ENCODE data around the gene NLGN4Y.

DNA sequence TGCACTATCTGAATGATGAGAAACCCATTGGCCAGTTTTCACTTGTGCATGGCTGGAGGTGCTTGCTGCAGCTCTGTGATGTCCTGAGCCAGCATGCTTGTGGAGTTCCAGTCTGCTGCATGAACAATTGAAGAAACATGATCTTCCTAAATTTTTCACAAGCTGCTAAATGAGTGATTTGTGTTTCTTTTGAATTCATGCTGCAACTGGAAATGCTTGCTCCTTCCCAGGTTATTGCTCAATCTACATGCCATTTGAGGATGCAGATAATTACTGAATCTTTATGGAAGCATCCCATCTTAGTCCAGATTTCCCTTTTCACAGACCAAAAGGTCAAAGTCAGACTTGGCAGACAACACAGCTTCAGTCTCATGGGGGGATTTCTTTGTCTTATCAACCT lies 170.2 kb downstream of the NLGN4Y start:
- TF ChIP-seq, protein P1, sequence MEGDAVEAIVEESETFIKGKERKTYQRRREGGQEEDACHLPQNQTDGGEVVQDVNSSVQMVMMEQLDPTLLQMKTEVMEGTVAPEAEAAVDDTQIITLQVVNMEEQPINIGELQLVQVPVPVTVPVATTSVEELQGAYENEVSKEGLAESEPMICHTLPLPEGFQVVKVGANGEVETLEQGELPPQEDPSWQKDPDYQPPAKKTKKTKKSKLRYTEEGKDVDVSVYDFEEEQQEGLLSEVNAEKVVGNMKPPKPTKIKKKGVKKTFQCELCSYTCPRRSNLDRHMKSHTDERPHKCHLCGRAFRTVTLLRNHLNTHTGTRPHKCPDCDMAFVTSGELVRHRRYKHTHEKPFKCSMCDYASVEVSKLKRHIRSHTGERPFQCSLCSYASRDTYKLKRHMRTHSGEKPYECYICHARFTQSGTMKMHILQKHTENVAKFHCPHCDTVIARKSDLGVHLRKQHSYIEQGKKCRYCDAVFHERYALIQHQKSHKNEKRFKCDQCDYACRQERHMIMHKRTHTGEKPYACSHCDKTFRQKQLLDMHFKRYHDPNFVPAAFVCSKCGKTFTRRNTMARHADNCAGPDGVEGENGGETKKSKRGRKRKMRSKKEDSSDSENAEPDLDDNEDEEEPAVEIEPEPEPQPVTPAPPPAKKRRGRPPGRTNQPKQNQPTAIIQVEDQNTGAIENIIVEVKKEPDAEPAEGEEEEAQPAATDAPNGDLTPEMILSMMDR (IDR thresholded peaks at IDR 0.05; ENCODE audit: poor library complexity) = no peak
- no peak for TF ChIP-seq EZH2 (IDR thresholded peaks at IDR 0.05; ENCODE audit: borderline replicate concordance)
- TF ChIP-seq EZH2phosphoT487 (IDR thresholded peaks at IDR 0.05; ENCODE audit: low read depth, severe bottlenecking, unreplicated experiment) = no peak

Data from hepatocyte (in vitro differentiated cells).